Right ventricle myocardium inferior (tissue), 1 donor: ENCODE measurements around the gene CUX1. TPM values are rescaled to one million over a fixed set of nuclear protein-coding genes. Genes with fewer than 3 reads are reported as not detected.

Experiments
- ATAC-seq: fragments of 200-7000 bp; cut with Tn5 transposase; one replicate; pipeline ENCODE4 v1.9.1; 2020; ENCODE audit warnings: mild to moderate bottlenecking, moderate library complexity
- DNase-seq: peaks from one replicate; pipeline ENCODE4 v3.0.0; 2021; ENCODE audit errors: missing footprints
- intact Hi-C: fragments of 100-400 bp; cut with DNase I; formaldehyde crosslinking; loops from one replicate; pipeline ENCODE4 v1.11.0; 2022
- total RNA-seq: library from RNA; stranded (reverse); fragmentation: NEBNext Ultra II Directional; extraction: Animal tissue kit (Norgen Biotek cat#: 25700); gene quantifications from one replicate; pipeline ENCODE4 v1.2.1, GENCODE V29; 2021
- donor health status: DM: no; HTN: yes; CAD: no; lungs with severe emphysema.

Gene CUX1
- total RNA-seq, 1 donor from 2014 or later: 107 TPM

GRCh38 chr7:101901661-101902491, 84.5 kb downstream of the CUX1 start:
- ATAC-seq (no peak), DNase-seq (no peak)
- intact Hi-C loops: no loop called here

- DNase-seq (no peak), ATAC-seq (no peak)
- intact Hi-C loops: no loop called here
Observed at GRCh38 chr7:101902680-101903514, 85.5 kb downstream of the CUX1 start.

GRCh38 chr7:101903515-101903868, 86.1 kb downstream of the CUX1 start:
- ATAC-seq: no peak
- intact Hi-C loops: no loop called here
- no peak for DNase-seq

GRCh38 chr7:101904019-101904418, 86.6 kb downstream of the CUX1 start:
- intact Hi-C loops: no loop called here
- DNase-seq (no peak), ATAC-seq (no peak)

GRCh38 chr7:101905203-101905865, 87.9 kb downstream of the CUX1 start:
- no peak for ATAC-seq
- intact Hi-C loops: no loop called here
- DNase-seq: no peak

GRCh38 chr7:101906291-101907240, 89.1 kb downstream of the CUX1 start:
- intact Hi-C loops: no loop called here
- DNase-seq (no peak), ATAC-seq (no peak)

- intact Hi-C loops: no loop called here
- DNase-seq (peak; percentile 84), ATAC-seq (peak; percentile 73)
Observed at GRCh38 chr7:101910991-101911799, 93.8 kb downstream of the CUX1 start.

GRCh38 chr7:101911800-101912715, 94.6 kb downstream of the CUX1 start:
- DNase-seq (no peak), ATAC-seq (peak; percentile 68)
- intact Hi-C loops: no loop called here

- intact Hi-C loops: no loop called here
- no peak for ATAC-seq
- no peak for DNase-seq
Observed at GRCh38 chr7:101912716-101913110, 95.3 kb downstream of the CUX1 start.

GRCh38 chr7:101913247-101913721, 95.9 kb downstream of the CUX1 start:
- intact Hi-C loops: no loop called here
- ATAC-seq (no peak), DNase-seq (no peak)

- ATAC-seq (no peak), DNase-seq (no peak)
- intact Hi-C loops: no loop called here
Observed at GRCh38 chr7:101913851-101914250, 96.4 kb downstream of the CUX1 start.

GRCh38 chr7:101915000-101915399, 97.6 kb downstream of the CUX1 start:
- intact Hi-C loops: no loop called here
- DNase-seq: peak; percentile 82
- peak; percentile 63 for ATAC-seq

- intact Hi-C loops: no loop called here
- ATAC-seq: no peak
- no peak for DNase-seq
Observed at GRCh38 chr7:101916041-101916800, 98.8 kb downstream of the CUX1 start.

- DNase-seq (no peak), ATAC-seq (no peak)
- intact Hi-C loops: no loop called here
Observed at GRCh38 chr7:101916876-101917275, 99.5 kb downstream of the CUX1 start.

- intact Hi-C loops: no loop called here
- DNase-seq (no peak), ATAC-seq (no peak)
Observed at GRCh38 chr7:101917566-101917965, 100.1 kb downstream of the CUX1 start.

- DNase-seq (no peak), ATAC-seq (no peak)
- intact Hi-C loops: no loop called here
Observed at GRCh38 chr7:101918426-101918825, 101.0 kb downstream of the CUX1 start.
